Stimulated activated CD4-positive, alpha-beta T cell treated with anti-CD3 and anti-CD28 coated beads, TNF-alpha, amount 100 ng/mL, for 1 hour (primary cell): ENCODE results near the gene RPH3AL.
"Not testable (repeated sequence)": the region's sequence is repeated elsewhere in the genome, so short reads cannot be mapped to it uniquely, and the experiment has no call there.

ENCODE experiments used
- DNase-seq, 3 donors: peaks; one replicate each; pipeline ENCODE4 v3.0.0-alpha.2; 2020; ENCODE audit warnings: low read depth in 3 of 3, low spot score in 1 of 3

RPH3AL gene

GRCh38 chr17:282912-283882 lies 69.4 kb downstream of the RPH3AL start:
- no peak for DNase-seq

DNA sequence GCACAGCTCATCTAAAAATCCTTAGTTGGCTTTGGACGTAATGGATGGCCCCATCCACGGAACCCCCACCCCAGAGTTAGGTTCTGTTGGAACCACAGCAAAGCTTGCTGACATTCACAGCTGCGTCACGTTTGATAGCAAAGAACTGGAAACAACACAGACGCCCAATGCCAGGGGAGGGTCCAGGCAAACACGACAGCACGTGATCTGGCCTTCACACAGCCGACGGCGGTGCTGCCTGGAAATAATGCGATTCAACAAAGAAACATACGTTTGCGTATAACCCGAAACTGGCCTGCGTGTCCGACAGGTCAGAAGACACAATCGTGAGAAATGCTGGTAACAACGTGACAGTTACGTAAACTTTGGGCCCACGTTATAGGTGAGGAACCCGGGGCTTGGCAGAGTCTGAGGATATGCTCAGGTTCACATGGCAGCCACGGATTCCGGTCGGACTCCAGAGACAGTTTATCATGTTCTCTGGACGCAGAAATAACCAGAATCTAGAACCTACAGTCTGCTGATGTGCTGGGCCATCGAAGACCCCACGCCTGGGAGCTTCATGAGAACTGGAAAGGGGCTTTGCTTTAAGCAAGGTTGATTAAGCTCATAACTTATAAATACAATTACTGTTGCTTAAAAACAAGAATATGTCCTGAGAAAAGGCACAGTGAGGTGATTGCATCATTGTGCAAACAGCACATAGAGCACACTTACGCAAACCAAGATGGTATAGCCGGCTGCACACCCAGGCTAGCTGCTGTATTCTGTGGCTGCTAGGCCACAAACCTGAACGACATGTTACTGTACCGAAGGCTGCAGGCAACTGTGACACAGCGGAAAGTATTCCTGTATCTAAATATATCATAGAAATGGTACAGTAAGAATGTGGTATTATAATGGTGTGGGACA lies 70.4 kb downstream of the RPH3AL start:
- no peak for DNase-seq

DNA sequence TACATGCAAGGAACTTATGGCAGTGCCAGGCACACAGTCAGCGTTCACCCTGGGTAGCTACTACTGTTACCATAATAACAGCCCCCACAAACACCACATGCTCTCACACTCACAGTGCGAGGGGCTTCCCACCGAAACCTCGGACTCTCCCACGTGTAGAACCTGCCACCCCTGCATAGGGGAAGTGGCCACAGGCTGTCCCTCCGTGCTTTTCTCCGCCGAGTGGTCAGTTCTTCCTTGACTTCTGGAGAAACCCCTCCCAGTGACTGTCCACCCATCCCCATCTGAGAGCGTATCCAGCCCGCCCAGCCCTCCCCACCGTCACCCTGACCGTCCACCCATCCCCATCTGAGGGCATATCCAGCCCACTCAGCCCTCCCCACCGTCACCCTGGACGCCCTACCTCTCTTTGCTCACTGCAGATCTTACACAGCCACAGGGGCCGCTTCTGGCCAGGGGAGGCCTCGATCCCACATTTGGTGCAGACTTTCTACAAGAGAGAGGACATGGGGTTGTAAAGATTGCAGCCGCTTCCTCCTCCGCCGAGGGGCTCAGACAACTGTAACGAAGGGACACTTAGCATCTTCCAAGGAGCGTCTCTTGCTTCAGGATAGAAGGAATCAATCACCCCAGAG lies 71.1 kb downstream of the RPH3AL start:
- no peak for DNase-seq

GRCh38 chr17:280901-281300 lies 71.7 kb downstream of the RPH3AL start:
- no peak for DNase-seq

- DNase-seq: no peak
Measured at GRCh38 chr17:280216-280615, 72.4 kb downstream of the RPH3AL start.

DNA sequence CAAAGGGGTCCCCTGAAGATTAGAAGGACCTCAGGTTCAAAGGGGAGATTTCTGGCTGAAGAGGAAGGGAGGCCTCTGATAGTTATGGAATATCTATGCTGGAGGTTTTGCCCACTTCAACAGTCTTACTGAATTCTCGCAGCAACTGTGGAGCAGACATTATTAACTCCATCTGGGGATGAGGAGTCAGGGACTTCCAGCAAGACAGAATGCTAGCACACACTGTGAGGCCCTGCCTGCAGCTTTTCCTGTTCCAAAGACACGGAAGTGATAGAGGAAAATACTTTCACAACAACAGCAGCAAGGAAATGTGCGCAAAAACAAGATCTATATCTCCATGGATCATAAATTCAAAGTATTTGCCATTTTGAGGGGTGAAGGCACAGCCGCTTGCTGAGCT lies 72.8 kb downstream of the RPH3AL start:
- DNase-seq: no peak

GRCh38 chr17:279331-279730 lies 73.3 kb downstream of the RPH3AL start:
- no peak for DNase-seq

GRCh38 chr17:278676-279059 lies 73.9 kb downstream of the RPH3AL start:
- no peak for DNase-seq

- DNase-seq: no peak
Measured at GRCh38 chr17:278055-278675, 74.4 kb downstream of the RPH3AL start.

GRCh38 chr17:274902-275301 lies 77.7 kb downstream of the RPH3AL start:
- DNase-seq: no peak

- no peak for DNase-seq
Measured at GRCh38 chr17:273981-274832, 78.4 kb downstream of the RPH3AL start.

- DNase-seq: not testable (repeated sequence)
Measured at GRCh38 chr17:272856-273255, 79.8 kb downstream of the RPH3AL start.

DNA sequence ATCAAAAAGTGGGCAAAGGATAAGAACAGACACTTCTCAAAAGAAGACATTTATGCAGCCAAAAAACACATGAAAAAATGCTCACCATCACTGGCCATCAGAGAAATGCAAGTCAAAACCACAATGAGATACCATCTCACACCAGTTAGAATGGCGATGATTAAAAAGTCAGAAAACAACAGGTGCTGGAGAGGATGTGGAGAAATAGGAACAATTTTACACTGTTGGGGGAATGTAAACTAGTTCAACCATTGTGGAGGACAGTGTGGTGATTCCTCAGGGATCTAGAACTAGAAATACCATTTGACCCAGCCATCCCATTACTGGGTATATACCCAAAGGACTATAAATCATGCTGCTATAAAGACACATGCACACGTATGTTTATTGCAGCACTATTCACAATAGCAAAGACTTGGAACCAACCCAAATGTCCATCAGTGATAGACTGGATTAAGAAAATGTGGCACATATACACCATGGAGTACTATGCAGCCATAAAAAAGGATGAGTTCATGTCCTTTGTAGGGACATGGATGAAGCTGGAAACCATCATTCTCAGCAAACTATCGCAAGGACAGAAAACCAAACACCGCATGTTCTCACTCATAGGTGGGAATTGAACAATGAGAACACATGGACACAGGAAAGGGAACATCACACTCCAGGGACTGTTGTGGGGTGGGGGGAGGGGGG lies 80.5 kb downstream of the RPH3AL start:
- DNase-seq: not testable (repeated sequence)

DNA sequence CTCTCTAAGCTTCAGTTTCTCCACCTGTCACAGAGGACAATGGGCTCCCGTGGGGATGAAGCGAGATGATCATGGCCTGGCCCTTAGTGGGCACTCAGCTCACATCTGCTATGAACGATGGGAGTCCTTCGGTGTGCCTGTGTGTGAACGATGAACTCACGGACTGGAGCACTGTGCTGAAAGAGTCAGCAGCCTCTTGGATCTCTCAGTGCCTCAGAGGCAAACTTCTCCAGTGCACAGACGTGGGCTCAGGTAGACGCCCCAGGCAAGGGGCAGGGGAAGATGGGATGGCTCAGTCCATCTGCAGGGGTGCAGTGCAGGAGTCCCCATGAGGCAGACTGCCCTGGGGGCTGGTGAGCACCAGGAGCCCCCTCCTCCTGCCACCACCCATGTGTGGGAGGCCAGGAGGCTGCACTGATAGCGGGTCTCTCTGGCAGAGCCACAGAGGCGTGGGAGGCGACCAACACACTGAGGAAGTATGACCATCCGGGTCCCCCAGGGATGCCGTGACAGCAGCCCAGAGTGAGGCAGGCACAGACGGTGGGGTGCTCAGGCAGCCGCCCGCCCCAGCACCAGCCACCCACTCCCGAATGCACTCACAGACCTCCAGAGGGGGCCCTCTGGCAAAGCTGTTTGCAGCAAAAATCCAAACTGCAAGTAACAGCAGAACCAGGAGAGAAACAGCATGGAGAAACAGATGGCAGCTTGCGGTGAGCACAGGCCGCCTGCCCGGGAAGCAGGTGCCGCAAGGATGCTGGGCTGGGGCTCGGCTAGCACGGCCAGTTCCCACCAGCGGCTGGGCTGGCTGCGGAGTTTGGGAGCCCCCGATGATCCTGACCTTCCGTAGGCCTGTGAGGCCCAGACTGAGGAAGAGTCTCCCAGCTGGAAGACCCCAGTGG lies 82.7 kb downstream of the RPH3AL start:
- DNase-seq: no peak

DNA sequence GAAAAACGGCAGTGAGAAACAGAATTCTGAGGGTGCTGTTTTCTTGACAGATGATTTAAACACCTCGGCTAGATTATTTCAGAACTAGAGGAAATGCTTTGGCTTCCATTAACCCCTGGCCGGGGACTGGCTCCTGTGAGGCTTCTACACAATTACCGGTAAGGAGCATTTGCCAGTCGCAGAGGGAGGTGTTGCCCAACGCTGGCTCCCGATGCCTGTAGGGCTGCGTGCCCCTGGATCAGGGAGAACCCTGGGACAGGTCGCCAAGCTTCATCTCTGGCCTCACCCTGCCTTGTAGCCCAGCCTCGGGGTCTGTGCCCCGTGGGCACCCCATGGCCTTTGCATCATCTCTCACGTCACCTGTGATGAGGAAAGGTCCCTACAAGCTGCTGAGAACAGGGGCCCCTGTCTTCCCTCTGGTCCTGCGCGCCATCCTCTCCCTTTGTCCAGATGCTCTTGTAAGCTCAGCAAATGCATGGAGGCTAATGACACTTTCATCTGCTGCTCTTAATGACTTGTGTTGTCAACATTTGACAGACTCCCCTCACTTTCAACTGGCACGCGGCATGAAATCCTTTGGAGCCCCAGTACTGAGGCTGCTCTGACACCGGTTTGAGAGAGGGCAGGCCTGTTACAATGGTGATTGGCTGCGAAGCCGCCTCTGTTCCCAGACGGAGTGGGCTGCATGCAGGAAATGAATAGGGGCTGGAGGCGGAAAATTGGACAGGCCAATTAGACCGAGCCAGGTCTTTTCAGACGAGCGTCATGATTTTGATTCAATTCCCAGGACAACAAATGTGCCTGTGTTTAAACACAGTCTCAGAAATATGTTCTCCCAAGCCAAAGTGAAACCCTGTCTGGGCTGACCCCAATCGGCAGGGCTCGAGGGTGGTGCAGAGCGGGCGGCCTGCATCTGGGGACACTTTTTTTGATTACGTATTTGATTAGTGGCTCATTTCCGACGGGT lies 85.6 kb downstream of the RPH3AL start:
- no peak for DNase-seq

GRCh38 chr17:266219-266618 lies 86.4 kb downstream of the RPH3AL start:
- no peak for DNase-seq

GRCh38 chr17:265718-266117 lies 86.9 kb downstream of the RPH3AL start:
- DNase-seq: no peak
